Measurements from ENCODE around the gene ZNF524.

Gene ZNF524

DNA sequence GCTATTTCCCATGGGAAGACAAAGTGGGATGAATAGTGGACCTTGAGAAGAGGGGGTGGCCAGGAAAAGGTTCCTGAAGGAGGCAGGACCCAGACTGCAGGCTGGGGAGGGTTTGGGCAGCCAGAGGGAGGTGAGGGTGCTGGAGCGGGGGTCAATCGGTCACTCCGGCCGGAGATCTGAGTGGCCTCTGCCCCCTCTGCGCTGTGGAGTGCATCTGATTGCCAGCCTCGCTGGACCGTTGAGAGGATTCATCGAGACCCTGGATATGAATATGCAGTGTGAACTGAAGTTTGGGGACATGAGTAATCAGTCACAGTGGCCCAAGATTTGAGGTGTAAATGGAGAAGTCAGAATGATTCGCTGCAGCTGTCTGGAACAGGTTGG, 35.2 kb downstream of the ZNF524 start:
- H3K4me3 ChIP-seq (ENCODE audit: control insufficient read depth, low read depth, low read length): peak overlapping the region; percentile 87
- TF ChIP-seq, protein P1, sequence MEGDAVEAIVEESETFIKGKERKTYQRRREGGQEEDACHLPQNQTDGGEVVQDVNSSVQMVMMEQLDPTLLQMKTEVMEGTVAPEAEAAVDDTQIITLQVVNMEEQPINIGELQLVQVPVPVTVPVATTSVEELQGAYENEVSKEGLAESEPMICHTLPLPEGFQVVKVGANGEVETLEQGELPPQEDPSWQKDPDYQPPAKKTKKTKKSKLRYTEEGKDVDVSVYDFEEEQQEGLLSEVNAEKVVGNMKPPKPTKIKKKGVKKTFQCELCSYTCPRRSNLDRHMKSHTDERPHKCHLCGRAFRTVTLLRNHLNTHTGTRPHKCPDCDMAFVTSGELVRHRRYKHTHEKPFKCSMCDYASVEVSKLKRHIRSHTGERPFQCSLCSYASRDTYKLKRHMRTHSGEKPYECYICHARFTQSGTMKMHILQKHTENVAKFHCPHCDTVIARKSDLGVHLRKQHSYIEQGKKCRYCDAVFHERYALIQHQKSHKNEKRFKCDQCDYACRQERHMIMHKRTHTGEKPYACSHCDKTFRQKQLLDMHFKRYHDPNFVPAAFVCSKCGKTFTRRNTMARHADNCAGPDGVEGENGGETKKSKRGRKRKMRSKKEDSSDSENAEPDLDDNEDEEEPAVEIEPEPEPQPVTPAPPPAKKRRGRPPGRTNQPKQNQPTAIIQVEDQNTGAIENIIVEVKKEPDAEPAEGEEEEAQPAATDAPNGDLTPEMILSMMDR (conservative IDR thresholded peaks at IDR 0.05; ENCODE audit: control insufficient read depth, insufficient read depth, low read depth, low read length): no peak
- DNase-seq (ENCODE audit: low read depth): no peak

DNA sequence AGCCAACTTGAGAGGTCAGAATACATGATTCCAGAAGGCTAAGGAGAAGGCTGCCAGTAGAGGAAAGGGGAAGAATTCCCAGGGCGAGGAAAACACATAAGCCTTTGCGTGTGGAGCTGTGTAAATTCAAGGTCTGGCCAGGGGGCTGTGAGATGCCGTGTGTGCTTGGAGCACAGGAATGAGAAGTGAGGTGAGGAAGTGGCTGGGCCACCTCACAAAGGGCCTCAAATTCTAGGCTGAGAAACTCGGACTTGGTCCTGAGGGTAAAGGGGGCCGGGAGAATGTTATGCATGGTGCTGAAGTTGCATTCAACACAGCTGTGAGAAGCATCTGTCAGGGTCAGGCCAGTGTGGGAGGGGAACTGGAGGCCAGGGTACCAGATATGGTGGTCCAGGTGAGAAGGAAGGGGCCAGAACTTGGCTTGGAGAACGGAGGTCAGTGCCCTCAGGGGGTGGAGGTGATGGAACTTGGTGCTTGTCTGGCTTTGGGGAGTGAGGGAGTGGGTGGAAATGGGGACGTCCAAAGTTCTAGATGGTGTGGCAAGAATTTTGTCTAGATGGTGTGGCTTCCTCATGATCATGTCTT, 35.9 kb downstream of the ZNF524 start:
- DNase-seq (ENCODE audit: low read depth): no peak
- TF ChIP-seq, protein P1 (conservative IDR thresholded peaks at IDR 0.05; ENCODE audit: control insufficient read depth, insufficient read depth, low read depth, low read length): no peak
- peak overlapping the region; percentile 87 for H3K4me3 ChIP-seq (ENCODE audit: control insufficient read depth, low read depth, low read length)

DNA sequence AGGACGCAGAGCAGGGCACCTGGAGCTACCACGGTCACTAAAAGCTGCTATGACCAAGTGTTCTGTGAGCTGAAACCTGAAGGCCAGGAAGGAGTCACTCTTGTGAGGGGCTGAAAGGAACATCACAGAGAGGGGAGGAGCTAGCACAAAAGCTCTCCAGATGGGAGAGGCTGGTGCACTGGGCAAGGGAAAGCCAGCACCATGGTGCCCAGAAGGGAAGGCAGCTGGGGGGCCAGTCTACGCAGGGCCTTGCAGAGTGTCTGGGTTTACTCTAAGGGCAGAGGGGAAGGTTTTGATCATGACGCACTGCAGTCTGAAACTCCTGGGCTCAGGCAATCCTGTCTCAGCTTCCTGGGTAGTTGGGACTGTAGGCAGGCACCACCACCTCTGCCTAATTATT, 36.6 kb downstream of the ZNF524 start:
- TF ChIP-seq, protein P1 (conservative IDR thresholded peaks at IDR 0.05; ENCODE audit: control insufficient read depth, insufficient read depth, low read depth, low read length): no peak
- no peak for DNase-seq (ENCODE audit: low read depth)
- no peak overlapping the region for H3K4me3 ChIP-seq (ENCODE audit: control insufficient read depth, low read depth, low read length)

DNA sequence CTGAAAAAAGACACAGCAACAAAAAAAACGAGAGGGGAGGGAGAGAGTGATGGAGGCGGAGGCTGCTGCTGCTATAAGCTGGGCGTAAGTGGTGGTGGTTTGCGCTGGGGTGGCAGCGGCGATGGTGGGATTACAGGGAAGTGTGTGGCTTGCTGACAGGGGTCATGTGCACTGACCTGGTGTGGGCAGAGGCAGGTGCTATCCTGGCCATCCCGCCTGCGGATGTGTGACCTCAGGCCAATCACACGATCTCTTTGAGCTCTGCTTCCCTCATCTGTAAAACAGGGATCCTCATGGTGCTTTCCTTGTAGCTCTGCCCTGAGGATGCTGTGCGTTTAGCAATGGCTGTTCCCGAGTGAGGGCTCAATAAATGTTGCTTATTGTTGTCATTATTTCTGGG, 37.4 kb downstream of the ZNF524 start:
- no peak overlapping the region for H3K4me3 ChIP-seq (ENCODE audit: control insufficient read depth, low read depth, low read length)
- no peak for DNase-seq (ENCODE audit: low read depth)
- TF ChIP-seq, protein P1 (conservative IDR thresholded peaks at IDR 0.05; ENCODE audit: control insufficient read depth, insufficient read depth, low read depth, low read length): no peak

DNA sequence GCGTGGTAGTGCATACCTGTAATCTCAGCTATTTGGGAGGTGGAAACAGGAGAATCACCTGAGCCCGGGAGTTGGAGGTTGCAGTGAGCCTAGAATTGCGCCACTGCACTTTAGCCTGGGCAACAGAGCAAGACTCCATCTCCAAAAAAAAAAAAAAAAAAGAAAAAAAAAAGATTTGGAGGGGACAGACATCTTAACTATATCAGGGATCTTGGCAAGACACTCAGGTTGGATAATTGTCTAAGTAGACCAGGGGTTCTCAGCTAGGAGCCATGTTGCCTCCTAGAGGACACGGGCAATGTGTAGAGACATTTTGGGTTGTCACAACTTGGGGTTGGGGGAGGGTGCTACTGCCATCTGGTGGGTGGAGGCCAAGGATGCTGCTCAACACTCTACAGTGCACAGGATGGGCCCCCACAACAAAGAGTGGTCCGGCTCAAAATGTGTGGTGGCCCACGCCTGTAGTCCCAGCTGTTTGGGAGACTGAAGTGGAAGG, 38.8 kb downstream of the ZNF524 start:
- H3K4me3 ChIP-seq (ENCODE audit: control insufficient read depth, low read depth, low read length): no peak overlapping the region
- TF ChIP-seq, protein P1 (conservative IDR thresholded peaks at IDR 0.05; ENCODE audit: control insufficient read depth, insufficient read depth, low read depth, low read length): peak; percentile 48
- DNase-seq (ENCODE audit: low read depth): peak; percentile 57

DNA sequence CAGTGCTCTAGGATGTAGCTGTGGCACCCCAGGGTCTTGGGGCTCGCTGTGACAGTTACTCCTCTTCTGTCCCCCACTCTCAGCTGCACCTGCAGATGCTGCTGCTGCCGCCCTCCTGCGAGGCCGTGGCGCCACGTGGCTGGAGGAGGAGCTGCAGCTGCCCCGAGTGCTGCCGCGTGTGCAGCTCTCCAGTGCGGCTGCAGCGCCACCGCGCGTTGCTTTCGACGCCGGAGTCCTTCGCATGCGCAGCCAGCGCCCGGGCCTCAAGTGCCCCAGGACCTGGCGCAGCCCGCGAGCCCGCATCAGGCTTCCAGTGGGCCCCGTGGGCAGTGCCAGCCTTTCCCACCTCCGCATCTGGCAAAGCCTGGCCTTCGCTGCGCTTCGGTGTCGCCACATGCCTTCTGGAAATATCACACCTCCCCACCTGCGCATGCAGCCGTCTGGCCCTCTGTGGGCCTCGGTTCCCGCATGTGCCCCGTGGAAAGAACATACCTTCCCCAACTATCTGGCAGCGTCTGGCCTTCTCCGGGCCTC, 40.0 kb downstream of the ZNF524 start:
- TF ChIP-seq, protein P1 (conservative IDR thresholded peaks at IDR 0.05; ENCODE audit: control insufficient read depth, insufficient read depth, low read depth, low read length): peak; percentile 28
- H3K4me3 ChIP-seq (ENCODE audit: control insufficient read depth, low read depth, low read length): peak overlapping the region; percentile 38

More for the DNA sequence above, 40.0 kb downstream of the ZNF524 start:
- peak; percentile 73 for DNase-seq (ENCODE audit: low read depth)
